GM19025 (cell line): ENCODE data around the gene NCKAP5.

Experiments used
- ATAC-seq: cut with Tn5 transposase; IDR thresholded peaks from one replicate; pipeline ENCODE4 v1.9.1; 2021; ENCODE audit warnings: mild to moderate bottlenecking, low read depth, moderate library complexity; ENCODE audit not compliant: unreplicated experiment

The NCKAP5 gene

GRCh38 chr2:133192028-133192427 lies 376.2 kb downstream of the NCKAP5 start:
- ATAC-seq = no peak

- no peak for ATAC-seq
These were observed 391.1 kb downstream of the NCKAP5 start for GRCh38 chr2:133177196-133177595.

DNA sequence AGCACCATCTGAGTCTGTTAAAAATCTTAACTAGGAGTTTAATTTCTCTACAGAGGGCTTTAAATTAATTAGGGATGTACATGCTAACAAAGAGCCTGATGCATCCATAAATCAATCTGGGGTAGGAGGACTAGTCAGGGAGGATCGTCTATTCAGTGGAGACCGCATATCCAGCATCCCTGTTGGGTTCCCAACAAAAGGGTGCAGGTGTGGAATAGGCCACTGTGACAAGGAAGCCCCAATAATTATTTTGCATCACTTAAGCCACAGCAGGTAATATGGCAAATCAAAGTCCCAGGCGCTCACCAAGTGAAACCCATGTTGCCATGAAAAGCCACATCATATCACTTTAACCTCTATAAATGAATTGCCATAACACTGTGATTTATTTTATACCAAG lies 392.3 kb downstream of the NCKAP5 start:
- no peak for ATAC-seq

- no peak for ATAC-seq
These were observed 395.0 kb downstream of the NCKAP5 start for GRCh38 chr2:133173224-133173623.

GRCh38 chr2:133171393-133172004 lies 396.8 kb downstream of the NCKAP5 start:
- ATAC-seq = no peak

DNA sequence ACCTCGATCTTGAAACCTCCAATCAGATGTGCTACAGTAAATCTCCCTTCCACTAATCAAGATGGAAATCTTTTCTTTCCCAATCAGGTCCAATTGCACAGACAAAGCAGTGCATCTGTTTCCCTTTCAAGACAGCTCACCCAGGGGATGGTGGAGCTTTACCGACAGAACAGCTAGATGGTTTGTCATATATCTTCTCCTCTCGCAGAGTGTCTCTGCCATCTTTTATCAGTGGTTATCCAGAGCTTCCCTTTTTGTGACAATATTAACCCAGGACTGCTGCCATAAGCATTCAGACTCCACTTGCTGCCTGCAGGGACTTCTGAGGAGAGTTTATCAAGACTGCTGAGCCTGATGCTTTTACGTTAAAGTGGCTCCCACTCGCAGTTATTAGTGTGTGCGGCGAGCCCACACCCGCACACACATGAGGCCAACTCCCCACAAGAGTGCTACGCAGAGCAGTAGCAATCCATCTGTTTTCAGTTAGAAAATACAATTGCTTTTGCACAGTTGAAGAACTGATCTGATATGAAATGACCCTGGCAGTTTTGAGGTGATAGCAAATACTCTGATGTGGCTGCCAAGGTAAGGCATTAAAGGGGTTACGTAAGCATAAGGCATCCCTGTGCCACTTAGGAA lies 398.9 kb downstream of the NCKAP5 start:
- ATAC-seq = no peak

DNA sequence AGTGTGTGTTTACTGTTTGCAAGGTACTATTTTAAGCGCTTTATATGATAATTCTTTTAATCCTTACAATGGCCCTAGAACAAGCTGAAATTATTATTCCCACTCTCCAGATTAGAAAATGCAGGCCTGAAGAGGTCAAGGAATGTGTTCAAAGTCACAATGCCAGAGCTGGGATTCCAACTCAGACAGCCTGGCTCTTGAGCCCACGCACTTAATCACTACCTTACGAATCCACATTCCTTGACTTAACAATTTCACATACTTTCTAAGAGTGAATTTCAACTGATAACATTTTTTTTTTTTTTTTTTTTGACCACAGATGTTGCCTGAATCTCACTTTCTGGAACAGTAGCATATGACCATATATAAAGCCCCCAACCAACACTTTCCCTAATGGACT lies 400.3 kb downstream of the NCKAP5 start:
- ATAC-seq = no peak

GRCh38 chr2:133167223-133167622 lies 401.0 kb downstream of the NCKAP5 start:
- no peak for ATAC-seq

- ATAC-seq = no peak
These were observed 402.2 kb downstream of the NCKAP5 start for GRCh38 chr2:133166031-133166430.

- ATAC-seq = no peak
These were observed 405.2 kb downstream of the NCKAP5 start for GRCh38 chr2:133163111-133163510.

DNA sequence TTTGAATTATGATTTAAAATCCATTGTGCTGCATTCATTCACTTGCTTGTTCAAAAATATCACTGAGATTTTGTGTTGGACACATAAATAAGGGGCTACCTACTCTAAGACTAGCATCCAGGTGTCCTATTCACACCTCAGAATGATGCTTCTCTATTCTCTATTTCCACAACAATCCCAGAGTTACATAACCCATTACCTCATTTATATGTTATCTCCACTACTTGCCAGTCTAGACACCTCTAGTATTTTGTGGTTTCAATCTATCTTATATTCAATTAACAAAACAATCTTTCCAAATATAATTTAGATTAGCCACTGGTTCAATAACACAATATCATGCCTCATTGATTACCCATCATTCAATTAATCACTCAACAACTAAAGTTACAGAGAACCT lies 409.8 kb downstream of the NCKAP5 start:
- ATAC-seq = no peak

DNA sequence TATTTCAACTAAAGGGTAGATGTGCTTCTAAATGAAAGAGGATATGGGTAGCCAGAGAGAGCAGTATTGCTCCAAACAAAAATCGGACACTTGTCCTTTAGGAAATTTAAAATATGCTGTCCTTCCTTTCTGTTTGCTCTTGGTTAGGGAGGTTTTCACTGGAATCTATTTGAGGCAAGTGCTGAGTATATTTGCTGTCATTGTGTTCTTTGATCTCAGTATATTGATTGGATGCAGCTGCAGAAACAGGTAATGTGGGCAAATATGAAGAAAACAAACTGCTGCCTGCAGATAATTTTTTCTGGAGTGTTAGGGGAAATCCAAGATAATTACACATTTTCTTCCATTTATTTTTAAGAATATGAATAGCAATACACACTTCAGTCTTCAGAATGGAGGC lies 410.2 kb downstream of the NCKAP5 start:
- ATAC-seq = no peak

DNA sequence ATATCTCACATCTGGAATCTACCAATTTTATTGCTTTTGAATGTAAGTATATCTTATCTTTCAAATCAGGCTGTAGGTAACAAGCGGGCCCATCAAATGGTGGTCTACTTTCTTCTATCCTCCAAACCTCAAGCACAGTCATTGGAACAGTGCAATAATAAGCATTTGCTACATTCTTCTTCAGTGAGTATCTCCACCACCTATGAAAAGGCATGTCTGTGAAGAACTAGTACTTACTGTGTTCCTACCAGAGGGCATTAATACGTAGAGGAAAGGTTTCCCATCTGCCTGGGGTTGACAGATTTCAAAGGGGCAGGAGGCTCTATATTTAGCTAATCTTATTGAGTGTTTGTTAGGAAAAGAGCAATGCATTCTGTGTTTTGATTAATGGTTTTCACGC lies 411.1 kb downstream of the NCKAP5 start:
- ATAC-seq = no peak

DNA sequence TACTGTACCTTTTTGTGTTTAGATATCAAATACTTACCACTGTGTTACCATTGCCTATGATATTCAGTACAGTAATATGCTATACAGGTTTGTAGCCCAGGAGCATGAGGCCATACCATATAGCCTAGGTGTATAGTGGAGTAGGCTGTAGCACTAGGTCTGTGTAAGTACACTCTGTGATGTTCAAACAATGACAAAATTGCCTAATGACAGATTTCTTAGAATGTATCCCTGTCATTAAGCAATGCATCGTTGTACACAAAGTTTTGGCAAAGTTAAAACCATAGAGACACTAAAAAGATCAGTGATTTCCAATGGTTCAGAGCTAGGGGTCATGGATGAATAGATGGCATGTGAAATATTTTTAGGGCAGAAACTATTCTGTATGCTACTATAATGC lies 415.5 kb downstream of the NCKAP5 start:
- no peak for ATAC-seq

DNA sequence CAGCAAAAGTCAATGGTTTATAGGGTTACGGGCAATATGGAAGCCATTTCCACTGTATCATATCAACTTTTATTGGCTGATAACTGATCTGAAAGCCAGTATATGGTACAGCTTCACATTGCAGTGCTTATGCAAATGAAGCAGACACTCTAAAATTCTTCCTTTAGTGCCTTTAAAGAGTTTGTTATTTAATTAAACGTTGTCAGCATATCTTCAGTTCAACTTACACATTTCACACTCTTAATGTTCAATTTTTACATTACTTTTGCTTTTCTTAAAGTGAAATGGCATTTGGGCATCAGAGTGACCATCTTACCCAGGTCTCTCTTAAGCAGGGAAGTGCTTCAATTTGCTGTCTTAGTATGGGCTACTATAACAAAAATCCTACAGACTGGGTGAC lies 420.1 kb downstream of the NCKAP5 start:
- no peak for ATAC-seq

GRCh38 chr2:133146893-133147292 lies 421.4 kb downstream of the NCKAP5 start:
- ATAC-seq = no peak

DNA sequence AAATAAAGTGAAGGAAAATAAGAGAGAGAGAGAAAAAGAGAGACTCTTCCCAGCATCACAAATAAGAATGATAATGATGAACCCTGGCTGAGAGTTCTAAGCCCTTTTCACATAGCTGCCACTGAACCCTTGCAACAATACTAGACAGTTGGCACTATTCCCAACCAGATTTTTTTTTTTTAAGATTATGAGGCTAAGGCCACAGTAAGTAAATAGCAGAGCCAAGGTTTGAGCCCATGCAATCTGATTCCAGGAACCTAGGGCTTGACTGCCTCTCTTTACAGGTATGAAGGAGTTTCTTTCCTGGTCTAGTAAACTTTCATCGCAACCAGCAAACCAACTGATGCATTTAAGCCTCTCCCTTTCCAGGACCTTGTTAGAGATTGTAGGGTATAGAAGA lies 424.6 kb downstream of the NCKAP5 start:
- no peak for ATAC-seq

GRCh38 chr2:133142087-133142486 lies 426.2 kb downstream of the NCKAP5 start:
- ATAC-seq = no peak

DNA sequence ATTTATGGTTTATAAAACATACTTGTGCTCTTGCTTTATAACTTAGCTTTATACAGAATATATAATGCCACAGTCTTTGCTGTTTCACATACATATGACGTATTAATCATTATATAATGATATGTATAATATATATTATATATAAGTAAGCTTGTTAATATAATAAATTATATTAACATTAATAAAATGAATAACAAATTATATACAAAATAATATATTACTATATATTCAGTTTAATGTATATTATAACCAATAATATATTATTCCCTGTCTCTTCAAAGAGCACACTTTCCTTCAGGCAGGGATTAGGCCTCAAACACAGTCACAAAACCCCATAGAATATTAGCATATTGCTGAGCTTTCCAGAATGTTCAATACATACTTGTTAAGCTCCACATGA lies 427.6 kb downstream of the NCKAP5 start:
- no peak for ATAC-seq

- peak; percentile 52 for ATAC-seq
These were observed 428.3 kb downstream of the NCKAP5 start for GRCh38 chr2:133139847-133140533.

- no peak for ATAC-seq
These were observed 429.6 kb downstream of the NCKAP5 start for GRCh38 chr2:133138693-133139092.

DNA sequence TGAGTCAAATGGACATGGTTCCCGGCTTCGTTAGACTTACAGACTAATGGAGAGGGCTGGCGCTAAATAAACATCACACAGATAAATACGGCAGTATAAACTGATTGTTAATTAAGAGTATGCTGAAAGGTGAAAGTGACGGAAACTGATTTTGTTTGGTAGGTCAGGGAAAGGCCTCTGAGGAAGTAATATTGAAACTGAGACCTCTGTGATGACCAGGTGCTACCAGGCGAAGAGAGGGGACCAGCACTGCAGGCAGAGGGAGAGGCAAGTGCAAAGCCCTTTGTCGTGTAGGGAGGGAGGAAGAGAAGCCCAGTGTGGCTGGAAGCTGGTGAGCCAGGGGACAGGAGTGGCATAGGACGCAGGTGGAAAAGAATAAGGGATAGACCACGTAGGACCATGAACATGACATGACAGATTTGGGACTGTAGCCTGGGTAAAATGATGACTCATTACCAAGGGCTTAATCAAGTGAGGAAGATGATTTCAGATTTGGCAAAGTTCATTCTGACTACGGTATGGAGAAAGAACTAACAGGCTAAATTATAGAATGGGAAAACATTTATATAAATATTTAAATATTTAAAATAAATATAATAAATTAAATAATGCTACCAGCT lies 433.1 kb downstream of the NCKAP5 start:
- no peak for ATAC-seq
